GM23338 (cell line): Measurements from ENCODE around the gene KCNN3.

ENCODE experiments used
- CREB1 ChIP-seq: fragments of 250-450 bp; sonication (Bioruptor Pico); IDR thresholded peaks from 2 replicates; pipeline ENCODE4 v1.5.0; 2020; ENCODE audit warnings: low read depth, mild to moderate bottlenecking, moderate library complexity
- CTCF ChIP-seq, 2 experiments: fragments of 200-600 bp in 1 of 2; sonication (generic) in 1 of 2; conservative IDR thresholded peaks; 2 replicates each; pipeline versions ENCODE4 v1.5.1 to v1.6.1; 2016 to 2017; ENCODE audit warnings: antibody characterized with exemption in 2 of 2, low read depth in 2 of 2, mild to moderate bottlenecking in 2 of 2, moderate library complexity in 1 of 2
- ETS1 ChIP-seq: IDR thresholded peaks from 2 replicates; pipeline ENCODE4 v1.6.1; 2016; ENCODE audit warnings: antibody characterized with exemption
- EZH2 ChIP-seq: fragments of 200-600 bp; sonication (generic); IDR thresholded peaks from one replicate; pipeline ENCODE4 v1.8.0; 2017; ENCODE audit warnings: antibody characterized with exemption, mild to moderate bottlenecking, low read depth; ENCODE audit not compliant: unreplicated experiment
- EZH2phosphoT487 ChIP-seq: fragments of 200-600 bp; sonication (generic); IDR thresholded peaks from one replicate; pipeline ENCODE4 v1.8.1; 2018; ENCODE audit warnings: antibody characterized with exemption; ENCODE audit not compliant: unreplicated experiment
- JUNB ChIP-seq: IDR thresholded peaks from one replicate; pipeline ENCODE4 v1.6.1; 2016; ENCODE audit warnings: antibody characterized with exemption; ENCODE audit not compliant: unreplicated experiment
- POLR2AphosphoS5 ChIP-seq: IDR thresholded peaks from 2 replicates; pipeline ENCODE4 v1.6.1; 2016; ENCODE audit warnings: antibody characterized with exemption, low read depth
- REST ChIP-seq: IDR thresholded peaks from one replicate; pipeline ENCODE4 v1.6.1; 2018; ENCODE audit warnings: antibody characterized with exemption; ENCODE audit not compliant: unreplicated experiment
- STAT1 ChIP-seq: IDR thresholded peaks from one replicate; pipeline ENCODE4 v1.6.1; 2016; ENCODE audit warnings: antibody characterized with exemption; ENCODE audit not compliant: unreplicated experiment
- ZNF114 ChIP-seq: fragments of 250-450 bp; sonication (Bioruptor Pico); IDR thresholded peaks from 2 replicates; pipeline ENCODE4 v1.5.0; 2020; ENCODE audit warnings: mild to moderate bottlenecking, moderate library complexity
- ZNF331 ChIP-seq: fragments of 250-450 bp; sonication (Bioruptor Pico); IDR thresholded peaks from 2 replicates; pipeline ENCODE4 v1.5.0; 2020; ENCODE audit warnings: low read depth, mild to moderate bottlenecking, moderate library complexity
- ZNF462 ChIP-seq: fragments of 250-450 bp; sonication (Bioruptor Pico); IDR thresholded peaks from 2 replicates; pipeline ENCODE4 v1.5.0; 2020; ENCODE audit warnings: mild to moderate bottlenecking, moderate library complexity

GRCh38 chr1:154837672-154838171 is 32.4 kb downstream of the KCNN3 start:
- no peak for TF ChIP-seq CTCF (conservative IDR thresholded peaks at IDR 0.05; ENCODE audit: low read depth in 2 of 2)
- TF ChIP-seq REST, result no peak
- TF ChIP-seq EZH2phosphoT487, result no peak
- no peak for TF ChIP-seq EZH2
- TF ChIP-seq STAT1, result no peak
- no peak for TF ChIP-seq ETS1
- no peak for TF ChIP-seq CREB1 (CRISPR knock-in tag)
- TF ChIP-seq POLR2AphosphoS5, result no peak
- no peak for TF ChIP-seq ZNF462 (CRISPR knock-in tag)
- TF ChIP-seq ZNF114, result no peak
- TF ChIP-seq JUNB, result no peak
- no peak for TF ChIP-seq ZNF331 (CRISPR knock-in tag)
